Measurements from ENCODE around the gene FIBCD1.

Gene FIBCD1

GRCh38 chr9:130868230-130868629, 70.8 kb downstream of the FIBCD1 start:
- DNase-seq (ENCODE audit: insufficient read length, low spot score) = no peak
- TF ChIP-seq CTCF (IDR thresholded peaks at IDR 0.05; ENCODE audit: insufficient read depth, missing control alignments) = no peak
- no peak for FAIRE-seq

GRCh38 chr9:130867556-130867955, 71.5 kb downstream of the FIBCD1 start:
- no peak for DNase-seq (ENCODE audit: insufficient read length, low spot score)
- no peak for FAIRE-seq
- TF ChIP-seq CTCF (IDR thresholded peaks at IDR 0.05; ENCODE audit: insufficient read depth, missing control alignments) = no peak

- DNase-seq (ENCODE audit: insufficient read length, low spot score) (no peak), FAIRE-seq (peak; percentile 11)
- peak; percentile 74 for TF ChIP-seq CTCF (IDR thresholded peaks at IDR 0.05; ENCODE audit: insufficient read depth, missing control alignments)
These were observed 72.5 kb downstream of the FIBCD1 start for GRCh38 chr9:130866474-130866965.

GRCh38 chr9:130865921-130866320, 73.1 kb downstream of the FIBCD1 start:
- FAIRE-seq (no peak), DNase-seq (ENCODE audit: insufficient read length, low spot score) (no peak)
- TF ChIP-seq CTCF (IDR thresholded peaks at IDR 0.05; ENCODE audit: insufficient read depth, missing control alignments) = no peak

GRCh38 chr9:130864541-130864940, 74.5 kb downstream of the FIBCD1 start:
- FAIRE-seq (no peak), DNase-seq (ENCODE audit: insufficient read length, low spot score) (no peak)
- TF ChIP-seq CTCF (IDR thresholded peaks at IDR 0.05; ENCODE audit: insufficient read depth, missing control alignments) = no peak

GRCh38 chr9:130862747-130863146, 76.3 kb downstream of the FIBCD1 start:
- DNase-seq (ENCODE audit: insufficient read length, low spot score) (no peak), FAIRE-seq (no peak)
- no peak for TF ChIP-seq CTCF (IDR thresholded peaks at IDR 0.05; ENCODE audit: insufficient read depth, missing control alignments)

- FAIRE-seq (no peak), DNase-seq (ENCODE audit: insufficient read length, low spot score) (no peak)
- TF ChIP-seq CTCF (IDR thresholded peaks at IDR 0.05; ENCODE audit: insufficient read depth, missing control alignments) = no peak
These were observed 76.8 kb downstream of the FIBCD1 start for GRCh38 chr9:130862217-130862616.
